Type B pancreatic cell (in vitro differentiated cells): ENCODE data around the gene GPC6. TPM values are rescaled to one million over a fixed set of nuclear protein-coding genes. Genes with fewer than 3 reads are reported as not detected.

ENCODE experiments used
- DNase-seq: peaks from one replicate; pipeline ENCODE4 v3.0.0; 2021; ENCODE audit warnings: mixed read lengths; ENCODE audit not compliant: unreplicated experiment; ENCODE audit errors: extremely low spot score
- H3K27ac Mint-ChIP-seq: 2 replicates; pipeline ENCODE4 v1.8.0; 2021; ENCODE audit warnings: mild to moderate bottlenecking, mixed read lengths
- H3K27me3 Mint-ChIP-seq: 2 replicates; pipeline ENCODE4 v1.8.0; 2021; ENCODE audit warnings: mixed read lengths
- H3K36me3 Mint-ChIP-seq: 2 replicates; pipeline ENCODE4 v1.8.0; 2021; ENCODE audit warnings: mixed read lengths
- H3K4me1 Mint-ChIP-seq: one replicate; pipeline ENCODE4 v1.8.0; 2021; ENCODE audit warnings: mixed read lengths; ENCODE audit not compliant: unreplicated experiment
- H3K4me3 Mint-ChIP-seq: 2 replicates; pipeline ENCODE4 v1.8.0; 2021; ENCODE audit warnings: mild to moderate bottlenecking, mixed read lengths
- H3K9me3 Mint-ChIP-seq: 2 replicates; pipeline ENCODE4 v1.8.0; 2021; ENCODE audit warnings: mixed read lengths
- CTCF ChIP-seq: fragments of 200-600 bp; sonication (generic); conservative IDR thresholded peaks from 2 replicates; pipeline ENCODE4 v1.5.0; 2021; ENCODE audit warnings: antibody characterized with exemption, mild to moderate bottlenecking
- total RNA-seq: library from RNA; stranded (reverse); gene quantifications from 2 replicates; pipeline ENCODE4 v1.2.1, GENCODE V29; 2021; ENCODE audit warnings: low replicate concordance

Gene GPC6
- total RNA-seq, 1 donor from 2014 or later, result 30.5 TPM

DNA sequence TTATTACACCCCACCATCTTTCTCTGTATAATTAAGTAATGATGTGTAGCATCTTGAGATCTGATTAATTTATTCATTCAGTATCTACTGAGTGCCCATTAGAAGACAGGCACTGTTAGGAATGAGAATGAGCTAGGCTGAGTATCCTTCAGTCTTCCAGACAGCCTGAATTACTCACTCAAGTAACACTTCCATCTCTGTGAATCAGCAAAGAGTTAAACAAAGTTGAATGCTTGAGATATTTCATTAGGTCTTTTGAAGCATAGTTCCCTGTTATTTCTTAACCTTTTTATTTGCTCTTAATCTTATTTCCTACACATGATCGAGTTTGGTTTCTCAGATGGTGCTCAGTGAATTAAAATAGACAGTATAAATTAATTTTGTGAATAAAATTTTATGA, 839.1 kb downstream of the GPC6 start:
- Mint-ChIP-seq H3K36me3 (peaks cover 13% of the 10 kb centered on the region), H3K27me3 (no peaks in the 10 kb centered on the region), H3K27ac (no peak overlapping the region), H3K9me3 (peaks cover 12% of the 10 kb centered on the region), H3K4me1 (peaks cover 19% of the 10 kb centered on the region), H3K4me3 (no peak overlapping the region)
- TF ChIP-seq CTCF, result no peak
- no peak for DNase-seq

GRCh38 chr13:94073007-94073744, 846.6 kb downstream of the GPC6 start:
- Mint-ChIP-seq H3K36me3 (peaks cover 13% of the 10 kb centered on the region), H3K4me3 (no peak overlapping the region), H3K27me3 (no peaks in the 10 kb centered on the region), H3K27ac (no peak overlapping the region), H3K4me1 (peaks cover 9% of the 10 kb centered on the region), H3K9me3 (peaks cover 16% of the 10 kb centered on the region)
- no peak for DNase-seq
- TF ChIP-seq CTCF, result no peak

- DNase-seq, result no peak
- Mint-ChIP-seq H3K27me3 (no peaks in the 10 kb centered on the region), H3K4me1 (peaks cover 8% of the 10 kb centered on the region), H3K27ac (no peak overlapping the region), H3K36me3 (no peaks in the 10 kb centered on the region), H3K9me3 (peaks cover 12% of the 10 kb centered on the region), H3K4me3 (no peak overlapping the region)
- no peak for TF ChIP-seq CTCF
Measured at GRCh38 chr13:94079876-94080275, 853.3 kb downstream of the GPC6 start.

GRCh38 chr13:94080527-94080926, 853.9 kb downstream of the GPC6 start:
- no peak for DNase-seq
- Mint-ChIP-seq H3K4me1 (peaks cover 8% of the 10 kb centered on the region), H3K9me3 (peaks cover 12% of the 10 kb centered on the region), H3K27ac (no peak overlapping the region), H3K4me3 (no peak overlapping the region), H3K36me3 (no peaks in the 10 kb centered on the region), H3K27me3 (no peaks in the 10 kb centered on the region)
- TF ChIP-seq CTCF, result no peak

DNA sequence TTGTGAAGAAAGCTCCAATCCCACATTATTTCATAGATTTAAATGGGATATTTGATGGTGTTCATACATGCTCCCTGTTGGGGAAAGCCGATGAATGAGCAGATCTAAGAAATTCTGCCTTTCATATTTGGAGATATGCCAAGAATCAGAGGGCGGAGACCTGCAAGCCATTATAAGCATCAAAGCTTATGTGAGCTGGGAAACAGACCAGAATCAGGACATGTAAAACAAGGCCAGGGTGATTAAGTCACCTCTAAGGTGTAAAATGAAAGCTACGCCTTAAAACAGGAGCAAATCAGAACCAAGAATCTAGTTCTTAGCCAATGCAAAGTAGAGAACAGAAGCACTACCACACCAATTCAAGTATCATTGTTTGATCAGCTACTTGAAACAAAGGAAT, 860.5 kb downstream of the GPC6 start:
- Mint-ChIP-seq H3K36me3 (no peaks in the 10 kb centered on the region), H3K27ac (no peak overlapping the region), H3K4me3 (no peak overlapping the region), H3K4me1 (peaks cover 5% of the 10 kb centered on the region), H3K9me3 (peaks cover 7% of the 10 kb centered on the region), H3K27me3 (no peaks in the 10 kb centered on the region)
- no peak for TF ChIP-seq CTCF
- DNase-seq, result no peak

DNA sequence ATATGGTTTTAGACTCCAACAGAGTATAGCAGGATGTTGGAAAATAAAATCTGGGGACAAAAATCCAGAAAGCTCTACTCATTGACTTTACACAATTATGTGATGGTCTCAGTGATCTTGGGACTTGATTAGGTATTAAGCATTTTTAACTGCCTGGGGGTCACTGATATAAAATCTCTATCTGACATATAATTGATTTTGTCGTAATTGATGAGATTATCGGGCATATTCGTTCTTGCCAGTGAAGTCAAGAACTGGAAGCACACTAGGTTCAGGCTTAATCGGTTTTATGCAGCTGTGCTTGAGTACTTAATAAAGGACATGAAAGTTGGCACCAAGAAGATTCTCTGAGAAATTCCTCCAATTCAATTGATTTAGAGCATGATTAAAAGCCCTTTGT, 862.1 kb downstream of the GPC6 start:
- Mint-ChIP-seq H3K36me3 (peaks cover 5% of the 10 kb centered on the region), H3K9me3 (no peaks in the 10 kb centered on the region), H3K27me3 (no peaks in the 10 kb centered on the region), H3K4me3 (no peak overlapping the region), H3K27ac (no peak overlapping the region), H3K4me1 (peaks cover 5% of the 10 kb centered on the region)
- no peak for DNase-seq
- TF ChIP-seq CTCF, result no peak
